SK-N-MC (cell line): ENCODE results near the gene ICAM2.

Source experiments
- DNase-seq: peaks from one replicate; pipeline ENCODE4 v3.0.0-alpha.2; 2011; ENCODE audit warnings: low read depth, low spot score
- H3K27ac ChIP-seq: fragments of 200-600 bp; sonication (generic); 2 replicates; pipeline ENCODE4 v1.5.1; 2016; ENCODE audit warnings: mixed run types
- H3K36me3 ChIP-seq: fragments of 200-600 bp; sonication (generic); 2 replicates; pipeline ENCODE4 v1.6.1; 2017; ENCODE audit warnings: antibody characterized with exemption, low read length, mixed read lengths; ENCODE audit not compliant: insufficient read depth
- H3K4me3 ChIP-seq: fragments of 200-600 bp; sonication (generic); 2 replicates; pipeline ENCODE4 v1.5.1; 2016
- H3K9ac ChIP-seq: fragments of 200-600 bp; sonication (generic); 2 replicates; pipeline ENCODE4 v1.8.0; 2017; ENCODE audit warnings: mixed run types, mixed read lengths; ENCODE audit not compliant: insufficient read length
- H3K9me3 ChIP-seq: fragments of 200-600 bp; sonication (generic); 2 replicates; pipeline ENCODE4 v1.6.1; 2017; ENCODE audit warnings: low read depth, mild to moderate bottlenecking, antibody characterized with exemption, low read length, moderate library complexity, mixed read lengths
- EZH2 ChIP-seq: fragments of 200-600 bp; sonication (generic); IDR thresholded peaks from one replicate; pipeline ENCODE4 v1.6.1; 2017; ENCODE audit warnings: antibody characterized with exemption
- FOXP2 ChIP-seq: optimal IDR thresholded peaks from 2 replicates; pipeline ENCODE3; 2011; ENCODE audit warnings: mild to moderate bottlenecking, moderate library complexity; ENCODE audit not compliant: insufficient read depth; ENCODE audit errors: extremely low read length, control extremely low read depth
- POLR2AphosphoS5 ChIP-seq: IDR thresholded peaks from 2 replicates; pipeline ENCODE4 v1.6.1; 2012; ENCODE audit warnings: mild to moderate bottlenecking, low read depth, low read length, borderline replicate concordance

Gene ICAM2

GRCh38 chr17:63956296-63956920, 64.0 kb downstream of the ICAM2 start:
- no peak for DNase-seq
- Histone ChIP-seq H3K9me3 (no peaks in the 10 kb centered on the region), H3K27ac (no peak overlapping the region), H3K9ac (no peak overlapping the region), H3K36me3 (no peaks in the 10 kb centered on the region), H3K4me3 (no peak overlapping the region)
- no peak for TF ChIP-seq POLR2AphosphoS5

- no peak overlapping the region for H3K27ac ChIP-seq
- H3K4me3 ChIP-seq: no peak overlapping the region
- H3K9me3 ChIP-seq: no peaks in the 10 kb centered on the region
- TF ChIP-seq FOXP2: no peak
- TF ChIP-seq EZH2: no peak
- no peak for TF ChIP-seq POLR2AphosphoS5
- no peak overlapping the region for H3K9ac ChIP-seq
- H3K36me3 ChIP-seq: no peaks in the 10 kb centered on the region
- DNase-seq: no peak
Observed at GRCh38 chr17:63955791-63956190, 64.6 kb downstream of the ICAM2 start.

GRCh38 chr17:63955232-63955631, 65.2 kb downstream of the ICAM2 start:
- Histone ChIP-seq H3K9me3 (no peaks in the 10 kb centered on the region), H3K9ac (no peak overlapping the region), H3K27ac (no peak overlapping the region), H3K4me3 (no peak overlapping the region), H3K36me3 (no peaks in the 10 kb centered on the region)
- TF ChIP-seq POLR2AphosphoS5 (no peak), FOXP2 (no peak), EZH2 (no peak)
- DNase-seq: no peak

GRCh38 chr17:63954402-63955063, 65.9 kb downstream of the ICAM2 start:
- DNase-seq: no peak
- Histone ChIP-seq H3K9ac (no peak overlapping the region), H3K9me3 (no peaks in the 10 kb centered on the region), H3K27ac (no peak overlapping the region), H3K36me3 (no peaks in the 10 kb centered on the region), H3K4me3 (no peak overlapping the region)
- no peak for TF ChIP-seq POLR2AphosphoS5
- no peak for TF ChIP-seq EZH2
- no peak for TF ChIP-seq FOXP2
